ENCODE data around the gene PKNOX2.

PKNOX2 gene

GRCh38 chr11:125280646-125281045 lies 116.1 kb downstream of the PKNOX2 start:
- H3K36me3 Mint-ChIP-seq, result no peaks in the 10 kb centered on the region
- no peaks in the 10 kb centered on the region for H3K27me3 Mint-ChIP-seq
- H3K9me3 Mint-ChIP-seq, result no peaks in the 10 kb centered on the region
- no peak overlapping the region for H3K27ac Mint-ChIP-seq
- no peaks in the 10 kb centered on the region for H3K4me1 Mint-ChIP-seq
- no peak overlapping the region for H3K4me3 Mint-ChIP-seq
- ATAC-seq, result no peak

GRCh38 chr11:125281831-125282595 lies 117.5 kb downstream of the PKNOX2 start:
- no peak overlapping the region for H3K27ac Mint-ChIP-seq
- no peaks in the 10 kb centered on the region for H3K9me3 Mint-ChIP-seq
- H3K36me3 Mint-ChIP-seq, result no peaks in the 10 kb centered on the region
- H3K4me1 Mint-ChIP-seq, result no peaks in the 10 kb centered on the region
- no peak overlapping the region for H3K4me3 Mint-ChIP-seq
- H3K27me3 Mint-ChIP-seq, result no peaks in the 10 kb centered on the region
- no peak for ATAC-seq

GRCh38 chr11:125282596-125282914 lies 118.0 kb downstream of the PKNOX2 start:
- H3K4me1 Mint-ChIP-seq, result no peaks in the 10 kb centered on the region
- no peak overlapping the region for H3K27ac Mint-ChIP-seq
- H3K9me3 Mint-ChIP-seq, result no peaks in the 10 kb centered on the region
- no peak for ATAC-seq
- no peak overlapping the region for H3K4me3 Mint-ChIP-seq
- H3K27me3 Mint-ChIP-seq, result no peaks in the 10 kb centered on the region
- no peaks in the 10 kb centered on the region for H3K36me3 Mint-ChIP-seq

GRCh38 chr11:125284245-125284850 lies 119.8 kb downstream of the PKNOX2 start:
- Mint-ChIP-seq H3K27me3 (peaks cover 13% of the 10 kb centered on the region), H3K4me1 (no peaks in the 10 kb centered on the region), H3K9me3 (no peaks in the 10 kb centered on the region), H3K4me3 (no peak overlapping the region), H3K36me3 (no peaks in the 10 kb centered on the region), H3K27ac (no peak overlapping the region)
- ATAC-seq, result no peak

GRCh38 chr11:125285844-125286243 lies 121.3 kb downstream of the PKNOX2 start:
- no peak for ATAC-seq
- H3K27me3 Mint-ChIP-seq, result peaks cover 17% of the 10 kb centered on the region
- H3K9me3 Mint-ChIP-seq, result no peaks in the 10 kb centered on the region
- H3K4me1 Mint-ChIP-seq, result no peaks in the 10 kb centered on the region
- H3K36me3 Mint-ChIP-seq, result no peaks in the 10 kb centered on the region
- H3K4me3 Mint-ChIP-seq, result no peak overlapping the region
- H3K27ac Mint-ChIP-seq, result no peak overlapping the region

GRCh38 chr11:125286486-125286885 lies 121.9 kb downstream of the PKNOX2 start:
- Mint-ChIP-seq H3K36me3 (no peaks in the 10 kb centered on the region), H3K27me3 (peaks cover 20% of the 10 kb centered on the region), H3K4me3 (no peak overlapping the region), H3K9me3 (no peaks in the 10 kb centered on the region), H3K4me1 (no peaks in the 10 kb centered on the region), H3K27ac (no peak overlapping the region)
- ATAC-seq, result no peak

GRCh38 chr11:125287491-125288210 lies 123.1 kb downstream of the PKNOX2 start:
- no peak overlapping the region for H3K4me3 Mint-ChIP-seq
- ATAC-seq, result no peak
- peaks cover 26% of the 10 kb centered on the region for H3K27me3 Mint-ChIP-seq
- no peaks in the 10 kb centered on the region for H3K4me1 Mint-ChIP-seq
- H3K9me3 Mint-ChIP-seq, result no peaks in the 10 kb centered on the region
- H3K36me3 Mint-ChIP-seq, result no peaks in the 10 kb centered on the region
- H3K27ac Mint-ChIP-seq, result no peak overlapping the region

- Mint-ChIP-seq H3K9me3 (peaks cover 2% of the 10 kb centered on the region), H3K4me1 (no peaks in the 10 kb centered on the region), H3K4me3 (no peak overlapping the region), H3K27ac (no peak overlapping the region), H3K36me3 (no peaks in the 10 kb centered on the region), H3K27me3 (peaks cover 36% of the 10 kb centered on the region)
- no peak for ATAC-seq
These were observed 125.0 kb downstream of the PKNOX2 start for GRCh38 chr11:125289419-125290098.

GRCh38 chr11:125290263-125290662 lies 125.7 kb downstream of the PKNOX2 start:
- Mint-ChIP-seq H3K4me1 (no peaks in the 10 kb centered on the region), H3K4me3 (no peak overlapping the region), H3K27me3 (peaks cover 40% of the 10 kb centered on the region), H3K9me3 (peaks cover 2% of the 10 kb centered on the region), H3K27ac (no peak overlapping the region), H3K36me3 (no peaks in the 10 kb centered on the region)
- ATAC-seq, result no peak

GRCh38 chr11:125292100-125292499 lies 127.5 kb downstream of the PKNOX2 start:
- no peak overlapping the region for H3K27ac Mint-ChIP-seq

GRCh38 chr11:125293596-125293995 lies 129.0 kb downstream of the PKNOX2 start:
- Mint-ChIP-seq H3K4me3 (no peak overlapping the region), H3K36me3 (no peaks in the 10 kb centered on the region), H3K4me1 (no peaks in the 10 kb centered on the region), H3K27me3 (peaks cover 44% of the 10 kb centered on the region), H3K9me3 (peaks cover 2% of the 10 kb centered on the region), H3K27ac (no peak overlapping the region)
- ATAC-seq, result no peak

More at GRCh38 chr11:125292100-125292499, 127.5 kb downstream of the PKNOX2 start:
- Mint-ChIP-seq H3K4me3 (no peak overlapping the region), H3K4me1 (no peaks in the 10 kb centered on the region), H3K27me3 (peaks cover 49% of the 10 kb centered on the region), H3K36me3 (no peaks in the 10 kb centered on the region), H3K9me3 (peaks cover 2% of the 10 kb centered on the region)
- no peak for ATAC-seq

- Mint-ChIP-seq H3K4me1 (no peaks in the 10 kb centered on the region), H3K9me3 (peaks cover 2% of the 10 kb centered on the region)
These were observed 131.4 kb downstream of the PKNOX2 start for GRCh38 chr11:125295931-125296330.

GRCh38 chr11:125297346-125297915 lies 132.9 kb downstream of the PKNOX2 start:
- Mint-ChIP-seq H3K4me3 (no peak overlapping the region), H3K9me3 (peaks cover 2% of the 10 kb centered on the region), H3K27ac (no peak overlapping the region), H3K4me1 (no peaks in the 10 kb centered on the region), H3K27me3 (peaks cover 22% of the 10 kb centered on the region), H3K36me3 (no peaks in the 10 kb centered on the region)
- no peak for ATAC-seq

More at GRCh38 chr11:125295931-125296330, 131.4 kb downstream of the PKNOX2 start:
- no peak for ATAC-seq
- Mint-ChIP-seq H3K4me3 (no peak overlapping the region), H3K27me3 (peaks cover 32% of the 10 kb centered on the region), H3K36me3 (no peaks in the 10 kb centered on the region), H3K27ac (no peak overlapping the region)

- no peaks in the 10 kb centered on the region for H3K4me1 Mint-ChIP-seq
- no peak for ATAC-seq
- no peak overlapping the region for H3K27ac Mint-ChIP-seq
- H3K4me3 Mint-ChIP-seq, result no peak overlapping the region
- H3K36me3 Mint-ChIP-seq, result no peaks in the 10 kb centered on the region
- H3K27me3 Mint-ChIP-seq, result peaks cover 27% of the 10 kb centered on the region
- H3K9me3 Mint-ChIP-seq, result peaks cover 2% of the 10 kb centered on the region
These were observed 134.6 kb downstream of the PKNOX2 start for GRCh38 chr11:125299061-125299615.

GRCh38 chr11:125299821-125300220 lies 135.3 kb downstream of the PKNOX2 start:
- Mint-ChIP-seq H3K4me1 (no peaks in the 10 kb centered on the region), H3K4me3 (no peak overlapping the region)

More at GRCh38 chr11:125299821-125300220, 135.3 kb downstream of the PKNOX2 start:
- H3K9me3 Mint-ChIP-seq, result no peaks in the 10 kb centered on the region
- ATAC-seq, result no peak
- no peak overlapping the region for H3K27ac Mint-ChIP-seq
- H3K36me3 Mint-ChIP-seq, result no peaks in the 10 kb centered on the region
- peaks cover 20% of the 10 kb centered on the region for H3K27me3 Mint-ChIP-seq

Data from stimulated activated memory B cell treated with anti-CD40 and anti-IgM and Interleukin-4, amounts not matched to agents 10 μg/mL and 1 μg/mL and 100 μg/mL, for 72 hours (primary cell).